Testis (tissue), 3 donors: Measurements from ENCODE around the gene ELMO3. TPM values are rescaled to one million over a fixed set of nuclear protein-coding genes. Genes with fewer than 3 reads are reported as not detected.

Experiments
- DNase-seq: peaks from one replicate; pipeline ENCODE4 v3.0.0-alpha.2; 2019
- H3K27ac ChIP-seq, 2 donors: fragments of 200-600 bp; sonication (generic); one replicate each; pipeline ENCODE4 v1.5.1; 2019
- H3K27me3 ChIP-seq: fragments of 200-600 bp; sonication (generic); one replicate; pipeline ENCODE4 v1.5.1; 2019
- H3K36me3 ChIP-seq: fragments of 200-600 bp; sonication (generic); one replicate; pipeline ENCODE4 v1.5.1; 2017; ENCODE audit warnings: low read depth; ENCODE audit errors: missing control alignments
- H3K4me1 ChIP-seq: fragments of 200-600 bp; sonication (generic); one replicate; pipeline ENCODE4 v1.5.1; 2019
- H3K4me3 ChIP-seq, 2 donors: fragments of 200-600 bp; sonication (generic); one replicate each; pipeline ENCODE4 v1.5.1; 2017 to 2019
- H3K9me3 ChIP-seq: fragments of 200-600 bp; sonication (generic); one replicate; pipeline ENCODE4 v1.5.1; 2017
- CTCF ChIP-seq, 3 experiments: fragments of 450-650 bp in 2 of 3; fragments of 200-600 bp in 1 of 3; sonication (generic) in 1 of 3; IDR thresholded peaks; one replicate each; pipeline ENCODE4 v1.5.1; 2016 to 2019; ENCODE audit warnings: antibody characterized with exemption in 3 of 3, mild to moderate bottlenecking in 2 of 3, moderate library complexity in 1 of 3
- POLR2A ChIP-seq: fragments of 450-650 bp; IDR thresholded peaks from one replicate; pipeline ENCODE4 v1.6.1; 2017; ENCODE audit warnings: antibody characterized with exemption, mild to moderate bottlenecking, moderate library complexity
- WGBS, 2 donors: methylation state at CpG; one replicate each; pipeline ENCODE4 v1.1.5; 2018; 5-methylcytosine and 5-hydroxymethylcytosine counted together
- intact Hi-C: fragments of 100-400 bp; cut with DNase I; formaldehyde crosslinking; loops from one replicate; pipeline ENCODE4 v1.15.1; 2023; ENCODE audit warnings: low total_unique reads
- polyA plus RNA-seq: library from polyadenylated mRNA; stranded (reverse); fragments of 350-450 nt; fragmentation: Illumina TruSeq; extraction: RNeasy Lipid Tissue Mini Kit (QIAGEN cat#74804); gene quantifications from one replicate; pipeline ENCODE4 v1.2.3, GENCODE V29; 2014; ENCODE audit warnings: low read depth, low replicate concordance; ENCODE audit not compliant: insufficient read depth
- total RNA-seq, 2 donors: library from RNA; depleted of rRNA; stranded (reverse); fragments of >200 nt; gene quantifications; one replicate each; pipeline ENCODE4 v1.2.3, GENCODE V29; 2016

Gene ELMO3
- total and polyA plus RNA-seq, 3 donors from 2014 or later, result 9.3 to 22.2 (median 10.5) TPM

- Histone ChIP-seq H3K4me1 (peaks cover 12% of the 10 kb centered on the region), H3K27me3 (no peaks in the 10 kb centered on the region), H3K36me3 (no peaks in the 10 kb centered on the region), H3K9me3 (no peaks in the 10 kb centered on the region), H3K27ac (no peak overlapping the region), H3K4me3 (no peak overlapping the region)
- TF ChIP-seq CTCF (IDR thresholded peaks at IDR 0.05) (no peak), POLR2A (no peak)
- no peak for DNase-seq
- intact Hi-C loops, result no loop called here
- 31 to 48% methylated on average over 23 to 25 of the region's 25 CpGs for WGBS, 2 donors
These were observed 37.3 kb upstream of the ELMO3 start for GRCh38 chr16:67161595-67162058.

- Histone ChIP-seq H3K27ac (peak overlapping the region in 1 of 2 donors; percentile 82), H3K9me3 (no peaks in the 10 kb centered on the region), H3K36me3 (no peaks in the 10 kb centered on the region), H3K4me3 (peak overlapping the region; percentile 33 to 55), H3K27me3 (no peaks in the 10 kb centered on the region), H3K4me1 (peaks cover 12% of the 10 kb centered on the region)
- no peak for DNase-seq
- intact Hi-C loops, result no loop called here
- no peak for TF ChIP-seq POLR2A
- no peak for TF ChIP-seq CTCF (IDR thresholded peaks at IDR 0.05)
- 19 to 34% methylated on average over 13 to 24 of the region's 44 CpGs for WGBS, 2 donors
These were observed 36.3 kb upstream of the ELMO3 start for GRCh38 chr16:67162506-67163163.

- DNase-seq, result peak; percentile 83
- H3K27ac ChIP-seq, result peak overlapping the region; percentile 60 to 82
These were observed 35.5 kb upstream of the ELMO3 start for GRCh38 chr16:67163164-67163998.

GRCh38 chr16:67163999-67164558 lies 34.9 kb upstream of the ELMO3 start:
- intact Hi-C loops, result no loop called here
- Histone ChIP-seq H3K4me1 (peaks cover 15% of the 10 kb centered on the region), H3K9me3 (no peaks in the 10 kb centered on the region), H3K36me3 (no peaks in the 10 kb centered on the region), H3K27ac (peak overlapping the region; percentile 60 to 82), H3K27me3 (no peaks in the 10 kb centered on the region), H3K4me3 (peak overlapping the region; percentile 33 to 55)
- no peak for DNase-seq
- WGBS, 2 donors, result 2% methylated on average over 7 to 34 of the region's 34 CpGs
- no peak for TF ChIP-seq CTCF (IDR thresholded peaks at IDR 0.05)
- TF ChIP-seq POLR2A, result no peak

More at GRCh38 chr16:67163164-67163998, 35.5 kb upstream of the ELMO3 start:
- Histone ChIP-seq H3K9me3 (no peaks in the 10 kb centered on the region), H3K4me1 (peaks cover 12% of the 10 kb centered on the region), H3K4me3 (peak overlapping the region; percentile 33 to 55), H3K36me3 (no peaks in the 10 kb centered on the region), H3K27me3 (no peaks in the 10 kb centered on the region)
- WGBS, 2 donors, result 15 to 20% methylated on average over 1 to 64 of the region's 99 CpGs
- intact Hi-C loops, result no loop called here
- TF ChIP-seq POLR2A (no peak), CTCF (IDR thresholded peaks at IDR 0.05) (no peak)
